Mesendoderm (in vitro differentiated cells): ENCODE results near the gene KERA.

Experiments used
- DNase-seq: peaks from one replicate; pipeline ENCODE4 v3.0.0; 2013
- H2AK5ac ChIP-seq: 2 replicates; pipeline ENCODE4 v1.6.1; 2013; ENCODE audit warnings: low read length, inconsistent platforms
- H2BK120ac ChIP-seq: 2 replicates; pipeline ENCODE4 v1.6.1; 2013; ENCODE audit warnings: low read depth, mild to moderate bottlenecking, low read length, moderate library complexity, mixed read lengths
- H2BK15ac ChIP-seq: replicated peaks from 2 replicates; pipeline ENCODE4 v1.6.1; 2013; ENCODE audit warnings: low read depth, mild to moderate bottlenecking, moderate library complexity
- H2BK5ac ChIP-seq: 2 replicates; pipeline ENCODE4 v1.6.1; 2013; ENCODE audit warnings: low read length, inconsistent platforms
- H3K18ac ChIP-seq: 2 replicates; pipeline ENCODE4 v1.6.1; 2013; ENCODE audit warnings: mild to moderate bottlenecking, low read length, mixed read lengths
- H3K23ac ChIP-seq: one replicate; pipeline ENCODE4 v1.6.1; 2013; ENCODE audit warnings: low read length
- H3K27ac ChIP-seq: 2 replicates; pipeline ENCODE4 v1.5.1; 2013; ENCODE audit warnings: low read depth, mild to moderate bottlenecking, inconsistent platforms, low read length, moderate library complexity
- H3K27me3 ChIP-seq: 2 replicates; pipeline ENCODE4 v1.6.1; 2013; ENCODE audit warnings: low read length, control low read depth, mild to moderate bottlenecking, inconsistent platforms; ENCODE audit not compliant: insufficient read depth, poor library complexity
- H3K36me3 ChIP-seq: 2 replicates; pipeline ENCODE4 v1.6.1; 2013; ENCODE audit warnings: low read length, inconsistent platforms; ENCODE audit not compliant: control insufficient read depth, insufficient read depth
- H3K4ac ChIP-seq: one replicate; pipeline ENCODE4 v1.6.1; 2013; ENCODE audit warnings: low read depth, mild to moderate bottlenecking, low read length, moderate library complexity
- H3K4me1 ChIP-seq: 2 replicates; pipeline ENCODE4 v1.6.1; 2013; ENCODE audit warnings: low read depth, low read length, inconsistent platforms; ENCODE audit not compliant: control insufficient read depth
- H3K4me2 ChIP-seq: 2 replicates; pipeline ENCODE4 v1.6.1; 2013; ENCODE audit warnings: low read length
- H3K4me3 ChIP-seq: 2 replicates; pipeline ENCODE4 v1.5.1; 2013; ENCODE audit warnings: mild to moderate bottlenecking, low read length
- H3K56ac ChIP-seq: one replicate; pipeline ENCODE4 v1.6.1; 2013; ENCODE audit warnings: low read length
- H3K79me1 ChIP-seq: 2 replicates; pipeline ENCODE4 v1.6.1; 2013; ENCODE audit warnings: low read length, inconsistent platforms
- H3K79me2 ChIP-seq: 2 replicates; pipeline ENCODE4 v1.6.1; 2013; ENCODE audit warnings: mild to moderate bottlenecking, low read length; ENCODE audit not compliant: control insufficient read depth, insufficient read depth
- H3K9ac ChIP-seq: 2 replicates; pipeline ENCODE4 v1.6.1; 2013; ENCODE audit warnings: low read length, inconsistent platforms
- H4K5ac ChIP-seq: one replicate; pipeline ENCODE4 v1.6.1; 2013; ENCODE audit warnings: low read length
- H4K8ac ChIP-seq: one replicate; pipeline ENCODE4 v1.6.1; 2013; ENCODE audit warnings: low read depth, mild to moderate bottlenecking, control low read depth, low read length, moderate library complexity
- WGBS: extraction: QIAGEN DNeasy Blood & Tissue Kit; methylation state at CpG from one replicate; pipeline ENCODE4 v1.1.7; 2013; ENCODE audit warnings: low lambda C conversion rate, missing lambda C conversion rate; ENCODE audit not compliant: insufficient coverage; ENCODE audit errors: extremely low coverage; 5-methylcytosine and 5-hydroxymethylcytosine counted together

Gene KERA

GRCh38 chr12:91040096-91040755 lies 17.6 kb downstream of the KERA start:
- no peak overlapping the region for H3K4me3 ChIP-seq
- WGBS, result no CpG with 5 or more reads among the region's 1 CpG
- H3K79me1 ChIP-seq, result no peaks in the 10 kb centered on the region
- no peak overlapping the region for H3K56ac ChIP-seq
- no peaks in the 10 kb centered on the region for H3K36me3 ChIP-seq
- DNase-seq, result no peak
- H3K4me1 ChIP-seq, result no peaks in the 10 kb centered on the region
- no peak overlapping the region for H3K23ac ChIP-seq
- no peak overlapping the region for H2BK15ac ChIP-seq
- no peak overlapping the region for H4K5ac ChIP-seq
- H2BK120ac ChIP-seq, result no peak overlapping the region
- no peaks in the 10 kb centered on the region for H3K79me2 ChIP-seq
- no peaks in the 10 kb centered on the region for H3K27me3 ChIP-seq
- no peak overlapping the region for H2AK5ac ChIP-seq
- no peak overlapping the region for H4K8ac ChIP-seq
- H3K4ac ChIP-seq, result no peak overlapping the region
- no peak overlapping the region for H3K27ac ChIP-seq
- no peak overlapping the region for H3K4me2 ChIP-seq
- no peak overlapping the region for H3K18ac ChIP-seq
- no peak overlapping the region for H2BK5ac ChIP-seq
- H3K9ac ChIP-seq, result no peak overlapping the region

- H3K79me2 ChIP-seq, result no peaks in the 10 kb centered on the region
- H2BK15ac ChIP-seq, result no peak overlapping the region
- H3K4me2 ChIP-seq, result no peak overlapping the region
- no peaks in the 10 kb centered on the region for H3K36me3 ChIP-seq
- H4K5ac ChIP-seq, result no peak overlapping the region
- no peak overlapping the region for H3K9ac ChIP-seq
- H4K8ac ChIP-seq, result no peak overlapping the region
- no peak overlapping the region for H3K23ac ChIP-seq
- H3K27ac ChIP-seq, result no peak overlapping the region
- H3K4ac ChIP-seq, result no peak overlapping the region
- no peaks in the 10 kb centered on the region for H3K27me3 ChIP-seq
- no peak for DNase-seq
- H3K56ac ChIP-seq, result no peak overlapping the region
- H3K4me3 ChIP-seq, result no peak overlapping the region
- H2AK5ac ChIP-seq, result no peak overlapping the region
- no peak overlapping the region for H2BK120ac ChIP-seq
- no peak overlapping the region for H3K18ac ChIP-seq
- no peaks in the 10 kb centered on the region for H3K4me1 ChIP-seq
- no peaks in the 10 kb centered on the region for H3K79me1 ChIP-seq
- no peak overlapping the region for H2BK5ac ChIP-seq
These were observed 20.5 kb downstream of the KERA start for GRCh38 chr12:91037276-91037675.

- Histone ChIP-seq H3K79me2 (no peaks in the 10 kb centered on the region), H3K56ac (no peak overlapping the region), H4K5ac (no peak overlapping the region), H2BK120ac (no peak overlapping the region), H3K4me1 (no peaks in the 10 kb centered on the region), H3K36me3 (no peaks in the 10 kb centered on the region), H2BK15ac (no peak overlapping the region), H3K27ac (no peak overlapping the region), H4K8ac (no peak overlapping the region), H2AK5ac (no peak overlapping the region), H2BK5ac (no peak overlapping the region), H3K4ac (no peak overlapping the region), H3K4me2 (no peak overlapping the region), H3K18ac (no peak overlapping the region), H3K27me3 (no peaks in the 10 kb centered on the region), H3K23ac (no peak overlapping the region), H3K79me1 (no peaks in the 10 kb centered on the region), H3K9ac (no peak overlapping the region), H3K4me3 (no peak overlapping the region)
- DNase-seq, result no peak
- no CpG with 5 or more reads among the region's 2 CpGs for WGBS
These were observed 24.6 kb downstream of the KERA start for GRCh38 chr12:91033251-91033650.

- no peak overlapping the region for H3K4me3 ChIP-seq
- no peaks in the 10 kb centered on the region for H3K79me1 ChIP-seq
- no peak overlapping the region for H4K5ac ChIP-seq
- H3K18ac ChIP-seq, result no peak overlapping the region
- no peak for DNase-seq
- H3K4me1 ChIP-seq, result no peaks in the 10 kb centered on the region
- H4K8ac ChIP-seq, result no peak overlapping the region
- WGBS, result no CpG with 5 or more reads among the region's 1 CpG
- H3K4me2 ChIP-seq, result no peak overlapping the region
- no peaks in the 10 kb centered on the region for H3K36me3 ChIP-seq
- H2BK120ac ChIP-seq, result no peak overlapping the region
- H2AK5ac ChIP-seq, result no peak overlapping the region
- no peaks in the 10 kb centered on the region for H3K27me3 ChIP-seq
- no peak overlapping the region for H3K4ac ChIP-seq
- no peak overlapping the region for H2BK15ac ChIP-seq
- H3K23ac ChIP-seq, result no peak overlapping the region
- H3K27ac ChIP-seq, result no peak overlapping the region
- no peak overlapping the region for H3K56ac ChIP-seq
- H3K9ac ChIP-seq, result no peak overlapping the region
- H2BK5ac ChIP-seq, result no peak overlapping the region
- no peaks in the 10 kb centered on the region for H3K79me2 ChIP-seq
These were observed 34.4 kb downstream of the KERA start for GRCh38 chr12:91023326-91024004.

GRCh38 chr12:91021076-91021475 lies 36.7 kb downstream of the KERA start:
- no peaks in the 10 kb centered on the region for H3K79me2 ChIP-seq
- no CpG with 5 or more reads among the region's 2 CpGs for WGBS
- H3K4me3 ChIP-seq, result no peak overlapping the region

GRCh38 chr12:91019455-91019854 lies 38.4 kb downstream of the KERA start:
- Histone ChIP-seq H3K4me3 (no peak overlapping the region), H3K23ac (no peak overlapping the region), H2BK5ac (no peak overlapping the region)

More at GRCh38 chr12:91021076-91021475, 36.7 kb downstream of the KERA start:
- no peak overlapping the region for H4K5ac ChIP-seq
- no peak overlapping the region for H3K23ac ChIP-seq
- H3K4me1 ChIP-seq, result no peaks in the 10 kb centered on the region
- H2BK120ac ChIP-seq, result no peak overlapping the region
- H2BK15ac ChIP-seq, result no peak overlapping the region
- H3K27me3 ChIP-seq, result no peaks in the 10 kb centered on the region
- no peak overlapping the region for H3K18ac ChIP-seq
- DNase-seq, result no peak
- H3K4ac ChIP-seq, result no peak overlapping the region
- H3K56ac ChIP-seq, result no peak overlapping the region
- H3K36me3 ChIP-seq, result no peaks in the 10 kb centered on the region
- no peak overlapping the region for H3K4me2 ChIP-seq
- H2AK5ac ChIP-seq, result no peak overlapping the region
- H4K8ac ChIP-seq, result no peak overlapping the region
- no peak overlapping the region for H2BK5ac ChIP-seq
- H3K79me1 ChIP-seq, result no peaks in the 10 kb centered on the region
- H3K27ac ChIP-seq, result no peak overlapping the region
- H3K9ac ChIP-seq, result no peak overlapping the region

More at GRCh38 chr12:91019455-91019854, 38.4 kb downstream of the KERA start:
- Histone ChIP-seq H3K36me3 (no peaks in the 10 kb centered on the region), H3K79me1 (no peaks in the 10 kb centered on the region), H3K4me1 (no peaks in the 10 kb centered on the region), H3K18ac (no peak overlapping the region), H2AK5ac (no peak overlapping the region), H3K79me2 (no peaks in the 10 kb centered on the region), H3K9ac (no peak overlapping the region), H3K56ac (no peak overlapping the region), H4K5ac (no peak overlapping the region), H3K4me2 (no peak overlapping the region), H2BK15ac (no peak overlapping the region), H3K27me3 (no peaks in the 10 kb centered on the region), H3K4ac (no peak overlapping the region), H3K27ac (no peak overlapping the region), H4K8ac (no peak overlapping the region), H2BK120ac (no peak overlapping the region)
- DNase-seq, result no peak
- no CpG with 5 or more reads among the region's 4 CpGs for WGBS
